NOMO-1 treated with dmso at 0.1 percent for 144 hours (cell line): Measurements from ENCODE around the gene SNRPA1.
"Not testable (repeated sequence)": the region's sequence is repeated elsewhere in the genome, so short reads cannot be mapped to it uniquely, and the experiment has no call there.

Source experiments
- DNase-seq: peaks from one replicate; lab custom pipeline; 2025; ENCODE audit not compliant: unreplicated experiment; lab: John Stamatoyannopoulos, UW

SNRPA1 gene

GRCh38 chr15:101296418-101297405 lies 1.7 kb upstream of the SNRPA1 start:
- DNase-seq: no peak

DNA sequence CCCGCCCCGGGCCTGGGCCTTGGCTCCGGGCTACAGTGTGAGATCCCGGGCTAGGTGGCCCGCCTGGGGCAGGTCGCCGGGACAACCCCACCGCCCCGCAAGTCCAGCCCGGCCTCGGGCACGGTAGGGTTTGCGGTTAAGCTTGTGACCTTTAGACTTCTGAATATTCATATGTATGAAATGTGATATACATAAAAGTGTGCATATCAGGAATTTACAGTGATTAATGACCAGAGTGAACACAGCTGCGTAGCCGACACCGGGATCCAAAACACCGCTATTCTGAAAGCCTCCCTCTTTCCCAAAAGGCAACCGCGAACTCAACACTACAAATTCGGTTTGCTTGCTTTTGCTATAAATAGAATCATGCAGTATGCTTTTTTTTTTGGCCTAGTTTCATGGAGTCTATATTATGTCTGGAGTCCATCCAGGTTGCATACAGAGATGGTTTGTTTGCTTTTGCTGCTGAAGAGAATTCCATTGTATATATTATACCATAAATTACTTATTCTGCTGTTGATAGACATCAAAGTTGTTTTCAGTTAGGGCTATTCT lies 636 bp upstream of the SNRPA1 start:
- no peak for DNase-seq

GRCh38 chr15:101293122-101293521 lies 1.9 kb downstream of the SNRPA1 start:
- DNase-seq: no peak

- DNase-seq: peak; percentile 1
These were observed 6.0 kb downstream of the SNRPA1 start for GRCh38 chr15:101288905-101289513.

- not testable (repeated sequence) for DNase-seq
These were observed 7.7 kb downstream of the SNRPA1 start for GRCh38 chr15:101287342-101287741.

DNA sequence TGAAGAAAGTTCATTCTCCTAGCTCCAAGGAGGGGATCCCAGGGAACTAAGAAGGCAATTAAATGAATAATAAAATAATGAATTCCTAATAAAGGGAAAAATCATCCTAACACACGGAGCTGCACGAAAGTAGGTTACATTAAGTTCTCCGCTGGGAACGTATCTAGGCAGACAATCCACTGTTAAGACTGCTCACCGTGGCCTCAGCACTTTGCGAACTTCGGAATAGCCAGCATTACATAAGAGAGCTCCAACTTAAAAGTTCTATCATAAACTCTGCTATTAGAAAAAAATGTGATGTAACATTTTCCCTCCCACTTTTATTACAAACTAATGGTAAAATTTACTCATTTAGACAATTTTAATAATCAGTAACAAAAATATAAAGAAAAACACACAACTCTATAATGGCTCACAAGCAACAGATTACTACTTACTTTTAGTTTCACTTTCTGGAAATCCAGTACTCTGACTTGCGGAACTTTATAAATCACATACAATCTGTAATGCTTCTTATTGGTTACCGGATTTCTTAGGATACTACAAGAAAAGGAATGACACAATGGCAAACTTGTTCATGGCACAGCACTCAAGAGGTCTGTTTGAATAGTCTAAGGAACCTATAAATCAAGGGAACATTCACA lies 8.5 kb downstream of the SNRPA1 start:
- no peak for DNase-seq

GRCh38 chr15:101283931-101284330 lies 11.1 kb downstream of the SNRPA1 start:
- no peak for DNase-seq

- DNase-seq: no peak
These were observed 15.0 kb downstream of the SNRPA1 start for GRCh38 chr15:101280007-101280406.

- DNase-seq: no peak
These were observed 17.0 kb downstream of the SNRPA1 start for GRCh38 chr15:101277943-101278564.

- peak; percentile 77 for DNase-seq
These were observed 17.8 kb downstream of the SNRPA1 start, which contains the start of gene SELENOS for GRCh38 chr15:101277038-101277822. Gene SELENOS, minus strand, starts transcription at chr15:101277485. Its CDS starts 68 bp downstream, at chr15:101277417.

DNA sequence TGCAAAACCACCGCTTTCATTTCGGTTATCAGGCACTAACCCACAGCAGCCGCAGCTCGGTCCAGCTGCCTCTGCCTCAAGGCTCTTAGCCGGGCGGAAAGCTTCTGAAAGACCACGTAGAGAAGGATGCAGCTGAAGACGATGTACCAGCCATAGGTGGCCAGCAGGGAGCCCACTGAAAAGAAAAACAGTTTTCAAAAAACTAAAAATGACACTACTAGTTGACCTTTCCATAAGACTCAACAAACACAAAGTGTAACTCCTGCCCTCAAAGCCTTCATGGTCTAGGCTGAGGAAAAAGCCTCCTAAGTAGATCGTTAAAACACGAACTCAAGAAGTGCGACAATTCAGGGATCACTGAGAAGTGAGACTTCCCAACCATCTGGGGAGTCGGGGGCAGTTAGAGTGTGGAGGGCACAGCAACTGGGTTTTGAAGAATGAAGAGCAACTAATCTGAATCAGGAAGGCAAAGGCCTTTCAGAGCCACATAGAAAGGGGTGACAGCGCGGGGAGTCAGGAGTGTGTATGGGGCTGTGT lies 18.5 kb downstream of the SNRPA1 start:
- peak; percentile 17 for DNase-seq

DNA sequence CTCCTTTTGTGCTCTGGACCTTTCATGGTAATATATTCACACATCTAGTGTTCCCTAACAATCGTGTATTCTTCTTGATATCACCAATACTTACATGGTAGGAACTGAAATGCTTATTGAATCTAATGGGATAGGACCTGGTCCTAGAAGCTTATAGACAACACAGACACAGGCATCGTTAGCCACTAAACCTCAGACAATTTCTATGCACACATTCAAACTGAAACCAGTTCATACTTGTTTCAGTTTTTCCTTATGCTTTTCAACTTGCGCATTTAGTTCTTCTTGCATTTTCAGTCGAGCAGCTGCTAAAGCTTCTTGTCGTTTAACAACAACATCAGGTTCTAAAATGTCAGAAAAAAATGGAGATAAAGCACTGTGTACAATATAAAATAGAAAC lies 20.0 kb downstream of the SNRPA1 start:
- no peak for DNase-seq

DNA sequence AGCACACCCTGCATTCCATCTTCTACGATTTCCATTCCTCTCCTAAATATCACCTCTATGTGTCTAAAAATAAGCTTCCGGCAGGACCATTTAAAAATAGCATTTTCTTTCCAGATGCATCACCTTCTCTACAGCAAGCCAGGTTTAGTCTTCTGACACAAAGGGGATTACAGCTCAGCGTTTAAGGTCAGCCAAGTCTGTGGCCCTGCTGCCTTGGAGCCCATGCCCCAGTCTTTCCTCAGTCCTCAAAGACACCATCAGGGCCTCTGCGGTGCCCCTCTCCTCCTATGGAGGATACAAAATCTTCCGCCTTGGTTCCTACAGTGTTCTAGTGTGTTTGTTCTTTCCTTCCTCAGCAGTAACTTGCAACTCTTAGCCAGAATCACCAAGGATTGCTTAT lies 21.5 kb downstream of the SNRPA1 start:
- DNase-seq: no peak

DNA sequence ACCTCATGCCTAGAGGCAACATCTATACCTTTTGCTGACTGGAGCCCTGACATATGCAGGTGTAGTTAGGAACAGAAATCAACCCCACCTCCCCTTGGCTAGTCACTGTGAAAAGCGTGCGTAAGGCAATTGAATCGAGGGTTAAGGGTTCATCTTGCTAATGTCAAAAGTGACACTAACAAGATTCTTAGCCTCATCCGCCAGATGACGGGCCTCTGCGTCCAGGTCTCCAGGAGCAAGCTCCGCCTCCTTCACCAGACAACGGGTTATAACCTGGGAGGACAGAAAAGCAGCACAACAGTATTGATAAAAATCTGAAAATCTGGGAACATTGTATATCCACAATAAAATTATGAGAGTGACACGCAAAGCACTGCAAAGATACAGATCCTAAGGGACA lies 22.5 kb downstream of the SNRPA1 start:
- no peak for DNase-seq

DNA sequence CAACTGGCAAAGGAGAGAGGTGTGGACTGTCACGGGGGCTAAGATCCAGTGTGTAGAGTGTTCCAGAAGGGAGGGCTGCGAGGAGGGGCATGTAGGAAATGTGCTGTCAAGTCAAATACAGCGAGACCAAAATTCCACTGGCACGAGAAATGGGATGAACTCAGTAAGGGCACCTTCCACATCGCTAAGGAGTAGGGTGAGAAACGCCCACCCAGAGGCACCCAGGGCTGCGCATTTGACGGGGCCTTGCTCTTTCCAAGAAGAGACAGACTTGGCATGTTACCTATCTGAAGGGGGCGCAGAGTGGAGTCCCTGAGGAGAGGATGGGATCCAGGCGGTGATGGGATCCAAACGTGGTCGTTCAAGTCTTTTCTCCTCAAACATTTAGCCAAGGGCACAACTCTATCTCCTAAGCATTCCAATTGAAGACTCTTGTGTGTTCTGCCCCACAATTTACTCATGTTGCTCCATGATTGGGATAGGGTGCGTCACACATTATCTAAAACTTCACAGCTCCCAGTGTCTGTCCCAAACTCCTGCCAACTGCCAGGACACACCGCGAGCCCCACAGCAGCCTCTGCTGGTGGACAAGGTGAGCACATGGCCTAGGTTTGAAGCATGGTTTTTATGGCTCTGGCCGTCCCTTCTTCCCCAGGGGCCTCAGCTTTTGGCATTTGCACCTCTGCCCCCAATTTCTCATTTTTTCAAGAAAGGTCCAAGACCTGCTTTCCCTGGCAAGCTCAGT lies 25.4 kb downstream of the SNRPA1 start:
- no peak for DNase-seq

GRCh38 chr15:101267320-101268104 lies 27.5 kb downstream of the SNRPA1 start:
- no peak for DNase-seq

DNA sequence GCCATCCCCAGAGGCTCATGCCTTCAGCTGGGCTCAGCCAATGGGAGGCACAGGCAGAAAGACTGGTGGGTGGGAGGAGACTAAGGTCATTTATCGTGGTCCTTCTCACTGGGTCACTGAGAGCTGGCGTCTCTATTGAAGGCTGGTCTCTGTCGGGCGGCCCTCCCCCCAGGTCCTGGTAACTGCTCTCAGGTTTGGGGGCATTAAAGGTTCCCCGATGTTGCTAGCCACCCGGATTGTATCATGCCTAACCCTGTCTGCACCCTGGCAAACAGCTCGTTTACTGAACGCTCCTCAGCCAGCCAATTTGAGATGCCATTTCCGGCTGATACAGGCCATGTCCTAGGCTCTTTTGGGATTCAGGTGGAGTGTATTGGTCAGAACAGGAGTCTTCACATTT lies 28.3 kb downstream of the SNRPA1 start:
- DNase-seq: no peak

- DNase-seq: no peak
These were observed 29.0 kb downstream of the SNRPA1 start for GRCh38 chr15:101266034-101266433.
